ENCODE results near the gene TRAPPC1. TPM values are rescaled to one million over a fixed set of nuclear protein-coding genes. Genes with fewer than 3 reads are reported as not detected.
A peak's percentile ranks its signal among the peaks of the same experiment; 100 is the strongest.

The TRAPPC1 gene
- polyA plus RNA-seq, 1 of the 3 experiments (the other 2 are of a cell fraction), result 555 TPM

- Histone ChIP-seq H3K4me1 (ENCODE audit: control insufficient read depth in 1 of 2, insufficient read depth in 2 of 2, low read depth in 1 of 2, low read length in 1 of 2) (peaks cover 21 to 38% of the 10 kb centered on the region in 2 experiments; a peak in 3 of 4 replicates), H3K4me2 (peak overlapping the region; percentile 88), H3K4me3 (ENCODE audit: low read depth in 2 of 2, low read length in 1 of 2) (peak overlapping the region; percentile 99 to 100), H3K79me2 (ENCODE audit: insufficient read depth) (peaks cover 59% of the 10 kb centered on the region), H3K9ac (peak overlapping the region; percentile 82), H3K36me3 (replicated peaks in 1 of 2; ENCODE audit: control insufficient read depth in 1 of 2, insufficient read depth in 2 of 2, low read length in 1 of 2) (peaks cover 20 to 28% of the 10 kb centered on the region in 2 experiments), H3K27me3 (ENCODE audit: insufficient read depth) (no peaks in the 10 kb centered on the region), H4K20me1 (ENCODE audit: insufficient read depth) (0 out of 2 replicates have a peak, but pooled peaks cover 9% of the 10 kb centered on the region), H3K9me2 (no peaks in the 10 kb centered on the region), H3F3A (replicated peaks; ENCODE audit: insufficient read depth) (no peaks in the 10 kb centered on the region), H2AFZ (ENCODE audit: low read depth) (peak overlapping the region; percentile 95), H3K27ac (ENCODE audit: low read depth in 2 of 2, low read length in 1 of 2) (peak overlapping the region; percentile 75 to 87), H3K9me3 (no peaks in the 10 kb centered on the region)
- peak; percentile 60 for DNase-seq
- TF ChIP-seq CHD2 (IDR thresholded peaks at IDR 0.05; ENCODE audit: low read length, partially characterized antibody) (no peak), FOXM1 (IDR thresholded peaks at IDR 0.05; ENCODE audit: low read depth) (no peak), GATA2 (CRISPR knock-in tag; IDR thresholded peaks at IDR 0.05) (no peak), GABPA (IDR thresholded peaks at IDR 0.05; ENCODE audit: low read depth) (no peak)
- CTCF ChIA-PET, result interaction anchor here (0.9 to 8.2 kb wide), 15 partner anchors 12 to 189 kb away, joined by 3 to 61 read pairs (median 6); partner anchors contain the start of gene RNF227
- WGBS (ENCODE audit: low lambda C conversion rate), result 4% methylated on average over 12 of the region's 17 CpGs
- POLR2A ChIA-PET, result interaction anchor here (0.8 to 2.7 kb wide), 4 partner anchors 12 to 58 kb away, joined by 3 to 11 read pairs (median 6); partner anchors contain the start of gene RNF227
These were observed 741 bp upstream of the TRAPPC1 start for GRCh38 chr17:7932483-7932891.

- H3F3A ChIP-seq (replicated peaks; ENCODE audit: insufficient read depth), result peaks cover 4% of the 10 kb centered on the region
- TF ChIP-seq IRF3 (IDR thresholded peaks at IDR 0.05; ENCODE audit: low read depth, low read length), result no peak
- no peak for TF ChIP-seq SMC3 (IDR thresholded peaks at IDR 0.05; ENCODE audit: low read depth, low read length)
- TF ChIP-seq CTCF (IDR thresholded peaks at IDR 0.05), result no peak
- no peaks in the 10 kb centered on the region for H3K9me2 ChIP-seq
- H3K36me3 ChIP-seq (replicated peaks in 1 of 2; ENCODE audit: control insufficient read depth in 1 of 2, insufficient read depth in 2 of 2, low read length in 1 of 2), result peaks cover 11 to 15% of the 10 kb centered on the region in 2 experiments
- H3K27ac ChIP-seq (ENCODE audit: low read depth in 2 of 2, low read length in 1 of 2), result peak overlapping the region in 1 of 2 experiments; percentile 83; a peak in 3 of 4 replicates
- H3K4me3 ChIP-seq (ENCODE audit: low read depth in 2 of 2, low read length in 1 of 2), result peak overlapping the region; percentile 99 to 100
- 27% methylated on average over 20 of the region's 20 CpGs for WGBS (ENCODE audit: low lambda C conversion rate)
- peak overlapping the region; percentile 82; the same call in 1 of the 2 replicates for H2AFZ ChIP-seq (ENCODE audit: low read depth)
- no peaks in the 10 kb centered on the region for H3K9me3 ChIP-seq
- ChIA-PET POLR2A (interaction anchor here (1.0 to 2.7 kb wide), 3 partner anchors 13 to 46 kb away, joined by 5 to 11 read pairs (median 8); partner anchors contain the start of gene RNF227), CTCF (interaction anchor here (0.7 to 8.2 kb wide), 9 partner anchors 15 to 188 kb away, joined by 3 to 61 read pairs (median 5); partner anchors contain the start of gene RNF227)
- H3K79me2 ChIP-seq (ENCODE audit: insufficient read depth), result peaks cover 52% of the 10 kb centered on the region
- no peak for DNase-seq
- H3K4me1 ChIP-seq (ENCODE audit: control insufficient read depth in 1 of 2, insufficient read depth in 2 of 2, low read depth in 1 of 2, low read length in 1 of 2), result peaks cover 21 to 38% of the 10 kb centered on the region in 2 experiments; a peak in 3 of 4 replicates
- H3K27me3 ChIP-seq (ENCODE audit: insufficient read depth), result no peaks in the 10 kb centered on the region
- H3K4me2 ChIP-seq, result peak overlapping the region; percentile 96
- 0 out of 2 replicates have a peak, but pooled peaks cover 9% of the 10 kb centered on the region for H4K20me1 ChIP-seq (ENCODE audit: insufficient read depth)
- peak overlapping the region; percentile 80 for H3K9ac ChIP-seq
These were observed 710 bp downstream of the TRAPPC1 start for GRCh38 chr17:7930841-7931631.
